Nephron progenitor cell (in vitro differentiated cells): ENCODE data around the gene BSG.
"Not testable (repeated sequence)": the region's sequence is repeated elsewhere in the genome, so short reads cannot be mapped to it uniquely, and the experiment has no call there.

Experiments used
- DNase-seq: peaks from one replicate; pipeline ENCODE4 v3.0.0; 2021
- H3K27ac Mint-ChIP-seq: 2 replicates; pipeline ENCODE4 v1.8.0; 2021; ENCODE audit warnings: mild to moderate bottlenecking, moderate library complexity, mixed read lengths
- H3K27me3 Mint-ChIP-seq: 2 replicates; pipeline ENCODE4 v1.8.0; 2021; ENCODE audit warnings: mild to moderate bottlenecking, low read depth, mixed read lengths; ENCODE audit not compliant: poor library complexity
- H3K36me3 Mint-ChIP-seq: 2 replicates; pipeline ENCODE4 v1.8.0; 2021; ENCODE audit warnings: low read depth, mixed read lengths
- H3K4me1 Mint-ChIP-seq: 2 replicates; pipeline ENCODE4 v1.8.0; 2021; ENCODE audit warnings: mixed read lengths
- H3K4me3 Mint-ChIP-seq: 2 replicates; pipeline ENCODE4 v1.8.0; 2021; ENCODE audit warnings: mild to moderate bottlenecking, moderate library complexity, mixed read lengths
- H3K9me3 Mint-ChIP-seq: 2 replicates; pipeline ENCODE4 v1.8.0; 2021; ENCODE audit warnings: mild to moderate bottlenecking, moderate library complexity, mixed read lengths
- TF ChIP-seq, protein P1 (sequence below): fragments of 200-600 bp; sonication (generic); IDR thresholded peaks from 2 replicates; pipeline ENCODE4 v1.5.0; 2021; ENCODE audit warnings: antibody characterized with exemption

The BSG gene

DNA sequence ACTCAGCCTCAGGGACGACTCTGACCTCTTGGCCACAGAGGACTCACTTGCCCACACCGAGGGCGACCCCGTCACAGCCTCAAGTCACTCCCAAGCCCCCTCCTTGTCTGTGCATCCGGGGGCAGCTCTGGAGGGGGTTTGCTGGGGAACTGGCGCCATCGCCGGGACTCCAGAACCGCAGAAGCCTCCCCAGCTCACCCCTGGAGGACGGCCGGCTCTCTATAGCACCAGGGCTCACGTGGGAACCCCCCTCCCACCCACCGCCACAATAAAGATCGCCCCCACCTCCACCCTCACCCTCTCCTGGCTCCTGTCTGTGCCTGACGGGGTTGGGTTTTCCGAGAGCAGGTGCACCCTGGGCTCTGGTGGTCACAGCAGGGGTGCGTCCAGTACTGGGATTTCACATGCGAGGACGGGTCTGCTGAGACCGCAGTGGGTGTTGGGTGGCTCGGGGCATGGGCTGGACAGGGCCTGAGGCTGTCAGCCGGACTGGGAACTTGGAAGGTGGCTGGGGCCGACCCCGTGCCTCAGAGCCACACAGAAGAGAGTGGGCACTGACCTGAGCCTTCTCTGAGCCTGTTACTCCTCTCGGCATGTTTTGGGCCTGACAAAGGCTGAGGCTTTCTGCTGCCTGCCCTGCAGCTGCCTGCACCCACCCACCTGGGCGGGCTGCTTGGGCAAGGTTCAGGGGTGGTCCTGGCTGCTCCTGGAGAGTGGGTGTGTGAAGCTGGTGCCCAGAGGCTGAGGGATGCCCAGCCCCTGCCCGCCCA, 11.0 kb downstream of the BSG start:
- no peak for DNase-seq
- Mint-ChIP-seq H3K4me3 (no peak overlapping the region), H3K36me3 (no peaks in the 10 kb centered on the region), H3K27me3 (peaks cover 16% of the 10 kb centered on the region), H3K9me3 (no peaks in the 10 kb centered on the region), H3K4me1 (peaks cover 11% of the 10 kb centered on the region), H3K27ac (no peak overlapping the region)
- TF ChIP-seq, protein P1, sequence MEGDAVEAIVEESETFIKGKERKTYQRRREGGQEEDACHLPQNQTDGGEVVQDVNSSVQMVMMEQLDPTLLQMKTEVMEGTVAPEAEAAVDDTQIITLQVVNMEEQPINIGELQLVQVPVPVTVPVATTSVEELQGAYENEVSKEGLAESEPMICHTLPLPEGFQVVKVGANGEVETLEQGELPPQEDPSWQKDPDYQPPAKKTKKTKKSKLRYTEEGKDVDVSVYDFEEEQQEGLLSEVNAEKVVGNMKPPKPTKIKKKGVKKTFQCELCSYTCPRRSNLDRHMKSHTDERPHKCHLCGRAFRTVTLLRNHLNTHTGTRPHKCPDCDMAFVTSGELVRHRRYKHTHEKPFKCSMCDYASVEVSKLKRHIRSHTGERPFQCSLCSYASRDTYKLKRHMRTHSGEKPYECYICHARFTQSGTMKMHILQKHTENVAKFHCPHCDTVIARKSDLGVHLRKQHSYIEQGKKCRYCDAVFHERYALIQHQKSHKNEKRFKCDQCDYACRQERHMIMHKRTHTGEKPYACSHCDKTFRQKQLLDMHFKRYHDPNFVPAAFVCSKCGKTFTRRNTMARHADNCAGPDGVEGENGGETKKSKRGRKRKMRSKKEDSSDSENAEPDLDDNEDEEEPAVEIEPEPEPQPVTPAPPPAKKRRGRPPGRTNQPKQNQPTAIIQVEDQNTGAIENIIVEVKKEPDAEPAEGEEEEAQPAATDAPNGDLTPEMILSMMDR, result no peak

DNA sequence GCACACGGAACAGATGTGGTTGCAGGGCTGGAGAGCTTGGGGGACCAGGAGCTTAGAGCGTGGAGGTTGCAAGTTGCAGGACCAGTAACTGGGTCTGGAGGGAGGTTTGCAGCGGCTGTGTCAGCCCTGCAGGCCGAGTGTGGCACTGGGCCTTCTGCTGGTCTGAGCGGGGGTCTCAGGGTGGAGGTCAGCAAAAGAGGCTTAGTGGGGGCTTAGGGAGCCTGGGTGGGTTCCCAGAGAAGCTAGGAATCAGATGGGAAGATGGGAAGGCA, 11.5 kb downstream of the BSG start:
- no peak overlapping the region for H3K27ac Mint-ChIP-seq
- no peaks in the 10 kb centered on the region for H3K36me3 Mint-ChIP-seq

DNA sequence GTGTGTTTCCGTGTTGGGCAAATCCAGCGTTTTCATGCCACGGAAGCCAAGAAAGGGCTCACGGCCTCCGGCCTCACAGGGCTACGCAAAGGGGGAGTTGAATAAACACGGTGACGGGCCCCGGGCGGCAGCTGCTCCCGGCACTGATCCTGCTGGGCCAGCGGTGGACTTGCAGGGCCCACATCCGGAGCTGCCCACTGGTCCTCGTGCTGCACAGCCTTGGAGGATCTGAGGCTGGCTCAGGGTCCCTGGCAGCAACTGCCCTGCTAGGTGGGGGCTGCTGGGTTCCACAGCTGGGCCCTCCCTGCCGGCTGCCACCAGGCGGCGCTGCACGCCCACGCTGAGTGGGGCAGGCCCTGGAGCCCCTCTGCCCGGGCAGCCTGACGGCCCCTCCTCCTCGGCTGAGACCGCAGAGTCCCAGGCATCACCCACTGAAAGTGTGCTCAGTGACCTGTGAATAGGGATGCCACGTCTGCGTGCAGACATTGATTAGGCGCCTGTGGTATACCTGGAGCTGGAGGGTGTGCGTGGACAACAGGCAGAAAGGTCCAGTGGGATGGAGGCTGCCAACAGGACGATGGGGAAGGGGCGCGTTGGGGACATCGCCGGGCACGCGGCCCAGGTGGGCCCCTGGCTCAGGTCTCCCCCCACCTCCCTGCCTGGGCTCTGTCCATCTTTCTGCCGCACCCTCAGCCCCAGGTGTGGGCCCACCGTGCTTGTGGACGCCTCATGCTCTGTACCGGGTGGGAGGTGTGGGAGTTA, 12.0 kb downstream of the BSG start:
- Mint-ChIP-seq H3K4me3 (no peak overlapping the region), H3K4me1 (peaks cover 7% of the 10 kb centered on the region), H3K36me3 (no peaks in the 10 kb centered on the region), H3K27me3 (peaks cover 26% of the 10 kb centered on the region), H3K9me3 (no peaks in the 10 kb centered on the region), H3K27ac (no peak overlapping the region)
- peak; percentile 86 for DNase-seq
- TF ChIP-seq, protein P1, result peak; percentile 94

More for the DNA sequence above, 11.5 kb downstream of the BSG start:
- peaks cover 21% of the 10 kb centered on the region for H3K27me3 Mint-ChIP-seq
- TF ChIP-seq, protein P1, result no peak
- H3K4me1 Mint-ChIP-seq, result peaks cover 7% of the 10 kb centered on the region
- DNase-seq, result no peak
- no peak overlapping the region for H3K4me3 Mint-ChIP-seq
- no peaks in the 10 kb centered on the region for H3K9me3 Mint-ChIP-seq

DNA sequence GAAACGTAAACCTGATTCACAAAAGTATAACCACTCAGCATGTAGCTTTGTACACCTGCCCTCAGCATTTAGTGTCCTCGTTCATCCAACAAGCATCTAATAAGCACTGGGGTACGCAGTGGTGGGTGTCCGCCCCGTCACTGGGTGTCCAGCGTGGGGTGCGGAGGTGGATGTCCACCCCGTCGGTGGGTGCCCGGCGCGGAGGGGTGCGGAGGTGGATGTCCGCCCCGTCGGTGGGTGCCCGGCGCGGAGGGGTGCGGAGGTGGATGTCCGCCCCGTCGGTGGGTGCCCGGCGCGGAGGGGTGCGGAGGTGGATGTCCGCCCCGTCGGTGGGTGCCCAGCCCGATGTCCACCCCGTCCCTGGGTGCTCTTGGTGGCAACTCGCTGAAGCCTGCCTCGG, 12.8 kb downstream of the BSG start:
- H3K27me3 Mint-ChIP-seq, result peaks cover 26% of the 10 kb centered on the region
- H3K4me3 Mint-ChIP-seq, H3K4me1 Mint-ChIP-seq, H3K36me3 Mint-ChIP-seq, DNase-seq, H3K27ac Mint-ChIP-seq, H3K9me3 Mint-ChIP-seq: not testable (repeated sequence)

DNA sequence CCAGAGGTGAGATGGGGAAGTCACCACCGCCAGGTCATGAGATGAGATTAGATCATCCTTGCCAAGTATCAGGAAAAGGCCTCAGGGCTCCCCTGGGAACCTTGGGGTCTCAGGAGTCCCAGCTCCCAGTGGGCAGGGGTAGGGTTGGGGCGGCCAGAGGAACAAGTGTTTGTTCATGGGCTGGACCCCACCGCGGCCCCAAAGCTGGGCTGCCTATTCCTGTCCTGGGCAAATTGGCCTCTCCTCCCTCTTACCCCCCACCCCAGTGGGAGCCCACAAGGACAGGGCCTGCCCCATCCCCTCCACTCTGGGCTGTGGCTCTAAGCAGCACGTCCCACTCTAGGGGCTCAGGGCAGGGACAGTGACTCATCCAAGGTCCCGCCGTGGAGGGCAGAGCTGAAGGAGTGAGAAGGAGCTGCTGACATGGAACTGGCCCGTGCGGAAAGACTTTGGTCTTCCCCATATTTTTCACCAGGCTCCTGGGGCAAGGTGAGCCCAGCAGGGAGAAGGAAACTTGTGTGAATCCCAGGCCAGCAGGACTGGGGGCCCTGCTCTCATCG, 13.2 kb downstream of the BSG start:
- Mint-ChIP-seq H3K36me3 (no peaks in the 10 kb centered on the region), H3K9me3 (no peaks in the 10 kb centered on the region), H3K4me1 (peaks cover 7% of the 10 kb centered on the region), H3K4me3 (no peak overlapping the region), H3K27me3 (peaks cover 29% of the 10 kb centered on the region), H3K27ac (no peak overlapping the region)
- DNase-seq, result no peak
- TF ChIP-seq, protein P1, result no peak

DNA sequence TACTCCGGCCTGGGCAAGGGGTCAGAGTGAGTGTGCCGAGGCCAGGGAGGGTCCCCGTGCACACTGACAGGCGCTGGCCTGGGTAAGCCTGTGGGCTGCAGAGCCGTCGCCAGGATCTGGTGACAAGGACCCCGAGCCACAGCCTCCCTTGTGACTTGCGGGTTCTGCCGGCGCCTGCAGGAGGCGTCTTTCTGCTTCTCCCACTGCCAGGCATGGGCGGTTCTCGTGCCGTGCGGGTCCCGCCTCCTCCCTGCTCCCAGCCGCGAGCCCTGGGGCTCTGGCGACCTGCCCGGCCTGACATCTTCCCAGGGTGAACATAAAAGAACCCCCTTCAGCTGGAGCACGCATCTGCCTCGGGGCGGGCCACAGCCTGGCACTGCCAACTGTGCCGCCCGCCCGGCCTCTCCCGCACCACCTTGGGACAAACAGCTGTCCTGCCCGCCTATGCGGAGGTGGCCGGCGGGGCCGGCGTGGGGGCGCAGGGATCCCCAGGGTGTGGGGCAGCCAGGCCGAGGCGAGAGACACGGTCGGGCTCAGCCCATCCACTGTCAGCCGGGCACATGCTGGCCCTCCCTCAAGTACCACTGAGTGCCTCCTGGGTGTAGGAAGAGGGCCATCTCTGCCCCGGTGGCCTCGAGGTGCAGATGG, 15.8 kb downstream of the BSG start:
- no peak overlapping the region for H3K27ac Mint-ChIP-seq
- TF ChIP-seq, protein P1, result peak; percentile 40
- no peaks in the 10 kb centered on the region for H3K9me3 Mint-ChIP-seq
- H3K4me3 Mint-ChIP-seq, result no peak overlapping the region
- peaks cover 54% of the 10 kb centered on the region for H3K27me3 Mint-ChIP-seq
- peak; percentile 72 for DNase-seq
- H3K4me1 Mint-ChIP-seq, result peaks cover 7% of the 10 kb centered on the region
- no peaks in the 10 kb centered on the region for H3K36me3 Mint-ChIP-seq
